HEK293 (cell line): ENCODE results near the gene MRPL36.

ENCODE experiments used
- CTCF ChIA-PET: fragments of 350-600 bp; formaldehyde crosslinking; extraction: SDS; loops from one replicate; lab custom pipeline; 2021; ENCODE audit warnings: antibody characterized with exemption; lab: Yijun Ruan, JAX
- POLR2A ChIA-PET: fragments of 300-600 bp; formaldehyde crosslinking; extraction: SDS; loops from one replicate; lab custom pipeline; 2020; ENCODE audit warnings: antibody characterized with exemption, inconsistent platforms; lab: Yijun Ruan, JAX
- H3K27ac ChIP-seq: fragments of 200-500 bp; sonication (Bioruptor generic); 2 replicates; pipeline ENCODE4 v1.5.1; 2014; ENCODE audit warnings: low read depth, low read length, control low read depth, inconsistent platforms; ENCODE audit errors: extremely low read depth
- H3K36me3 ChIP-seq, 2 experiments: fragments of 200-500 bp in 1 of 2; sonication (Bioruptor generic) in 1 of 2; 1 replicate in 1 of 2; 2 replicates in 1 of 2; pipeline ENCODE4 v1.5.1; 2014 to 2017; ENCODE audit warnings: inconsistent platforms in 2 of 2, low read length in 2 of 2; ENCODE audit not compliant: control insufficient read depth in 2 of 2, insufficient read depth in 1 of 2
- H3K4me1 ChIP-seq: fragments of 200-500 bp; sonication (Bioruptor generic); 2 replicates; pipeline ENCODE4 v1.5.1; 2014; ENCODE audit warnings: mild to moderate bottlenecking, low read length, inconsistent platforms; ENCODE audit not compliant: control insufficient read depth, insufficient read depth
- H3K4me3 ChIP-seq: 2 replicates; pipeline ENCODE4 v1.5.1; 2011; ENCODE audit warnings: low read depth, mild to moderate bottlenecking, control low read depth, low read length, moderate library complexity
- H3K9me3 ChIP-seq: fragments of 200-500 bp; sonication (Bioruptor generic); 2 replicates; pipeline ENCODE4 v1.5.1; 2014; ENCODE audit warnings: low read depth, low read length, inconsistent platforms; ENCODE audit not compliant: control insufficient read depth, insufficient read depth
- GLI4 ChIP-seq: fragments of 450-650 bp; formaldehyde crosslinking; IDR thresholded peaks from 2 replicates; pipeline ENCODE4 v1.5.1; 2016; ENCODE audit warnings: missing biosample characterization, missing genetic modification characterization
- ZFP41 ChIP-seq: fragments of 450-650 bp; formaldehyde crosslinking; IDR thresholded peaks from 2 replicates; pipeline ENCODE4 v1.5.1; 2016; ENCODE audit warnings: missing biosample characterization, missing genetic modification characterization, borderline replicate concordance
- ZNF112 ChIP-seq: fragments of 450-650 bp; formaldehyde crosslinking; IDR thresholded peaks from 2 replicates; pipeline ENCODE4 v1.5.0; 2017; ENCODE audit warnings: missing biosample characterization, missing genetic modification characterization
- ZNF2 ChIP-seq: fragments of 450-650 bp; formaldehyde crosslinking; IDR thresholded peaks from 2 replicates; pipeline ENCODE4 v1.5.1; 2016; ENCODE audit warnings: missing biosample characterization, missing genetic modification characterization
- ZNF311 ChIP-seq: fragments of 450-650 bp; formaldehyde crosslinking; IDR thresholded peaks from 2 replicates; pipeline ENCODE4 v1.5.1; 2017; ENCODE audit warnings: missing biosample characterization, missing genetic modification characterization, borderline replicate concordance
- ZNF391 ChIP-seq: fragments of 450-650 bp; formaldehyde crosslinking; IDR thresholded peaks from 2 replicates; pipeline ENCODE4 v1.5.1; 2016; ENCODE audit warnings: low read depth, missing biosample characterization, missing genetic modification characterization, borderline replicate concordance
- ZNF521 ChIP-seq: fragments of 450-650 bp; formaldehyde crosslinking; IDR thresholded peaks from 2 replicates; pipeline ENCODE4 v1.5.1; 2017; ENCODE audit warnings: missing biosample characterization, mild to moderate bottlenecking, missing genetic modification characterization
- ZNF548 ChIP-seq: fragments of 450-650 bp; formaldehyde crosslinking; IDR thresholded peaks from 2 replicates; pipeline ENCODE4 v1.5.1; 2016; ENCODE audit warnings: missing biosample characterization, missing genetic modification characterization
- ZNF670 ChIP-seq: fragments of 450-650 bp; formaldehyde crosslinking; IDR thresholded peaks from 2 replicates; pipeline ENCODE4 v1.5.1; 2016; ENCODE audit warnings: missing biosample characterization, missing genetic modification characterization, low read depth
- ZNF707 ChIP-seq: fragments of 450-650 bp; formaldehyde crosslinking; IDR thresholded peaks from 2 replicates; pipeline ENCODE4 v1.5.1; 2016; ENCODE audit warnings: missing biosample characterization, missing genetic modification characterization
- ZNF837 ChIP-seq: fragments of 450-650 bp; formaldehyde crosslinking; IDR thresholded peaks from 2 replicates; pipeline ENCODE4 v1.5.1; 2016; ENCODE audit warnings: missing biosample characterization, missing genetic modification characterization
- ZSCAN23 ChIP-seq: fragments of 450-650 bp; formaldehyde crosslinking; IDR thresholded peaks from 2 replicates; pipeline ENCODE4 v1.5.1; 2016; ENCODE audit warnings: missing biosample characterization, missing genetic modification characterization
- TF ChIP-seq, protein P1 (sequence below): fragments of 450-650 bp; formaldehyde crosslinking; IDR thresholded peaks from 2 replicates; pipeline ENCODE4 v1.5.1; 2016; ENCODE audit warnings: missing biosample characterization, missing genetic modification characterization
- TF ChIP-seq, protein P2 (sequence below): fragments of 450-650 bp; formaldehyde crosslinking; IDR thresholded peaks from 2 replicates; pipeline ENCODE4 v1.5.1; 2016; ENCODE audit warnings: missing biosample characterization, missing genetic modification characterization
- TF ChIP-seq, protein P3 (sequence below): fragments of 450-650 bp; formaldehyde crosslinking; IDR thresholded peaks from 2 replicates; pipeline ENCODE4 v1.5.1; 2016; ENCODE audit warnings: missing biosample characterization, missing genetic modification characterization
- TF ChIP-seq, protein P4 (sequence below): fragments of 450-650 bp; formaldehyde crosslinking; IDR thresholded peaks from 2 replicates; pipeline ENCODE4 v1.5.1; 2017; ENCODE audit warnings: missing biosample characterization, missing genetic modification characterization
- TF ChIP-seq, protein P5 (sequence below): fragments of 450-650 bp; formaldehyde crosslinking; IDR thresholded peaks from 2 replicates; pipeline ENCODE4 v1.5.1; 2016; ENCODE audit warnings: missing biosample characterization, missing genetic modification characterization
- TF ChIP-seq, protein P6 (sequence below): fragments of 450-650 bp; formaldehyde crosslinking; IDR thresholded peaks from 2 replicates; pipeline ENCODE4 v1.5.1; 2016; ENCODE audit warnings: missing biosample characterization, missing genetic modification characterization

Gene MRPL36

DNA sequence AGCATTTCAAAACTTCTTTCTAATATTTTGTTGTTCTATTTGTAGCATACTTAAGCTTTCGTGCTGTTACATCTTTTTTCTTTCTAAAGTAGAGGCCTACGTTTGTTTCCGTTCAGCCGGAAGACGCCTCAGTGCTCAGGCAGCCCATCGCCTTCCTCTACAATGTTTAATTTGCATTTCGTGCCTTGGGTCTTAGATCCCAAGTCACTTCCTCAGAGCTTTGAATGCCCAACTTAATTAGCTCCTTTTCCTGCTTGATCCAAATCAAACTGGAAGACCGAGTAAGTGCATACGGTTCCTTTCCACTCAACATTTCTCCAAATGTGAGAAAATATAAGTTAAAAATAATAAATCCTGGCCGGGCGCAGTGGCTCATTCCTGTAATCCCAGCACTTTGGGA lies 43.2 kb downstream of the MRPL36 start:
- POLR2A ChIA-PET: no interaction called here
- CTCF ChIA-PET: interaction anchor here (0.7 kb wide), 1 partner anchor 20 kb away, joined by 3 read pairs; no protein-coding TSS in a partner anchor

DNA sequence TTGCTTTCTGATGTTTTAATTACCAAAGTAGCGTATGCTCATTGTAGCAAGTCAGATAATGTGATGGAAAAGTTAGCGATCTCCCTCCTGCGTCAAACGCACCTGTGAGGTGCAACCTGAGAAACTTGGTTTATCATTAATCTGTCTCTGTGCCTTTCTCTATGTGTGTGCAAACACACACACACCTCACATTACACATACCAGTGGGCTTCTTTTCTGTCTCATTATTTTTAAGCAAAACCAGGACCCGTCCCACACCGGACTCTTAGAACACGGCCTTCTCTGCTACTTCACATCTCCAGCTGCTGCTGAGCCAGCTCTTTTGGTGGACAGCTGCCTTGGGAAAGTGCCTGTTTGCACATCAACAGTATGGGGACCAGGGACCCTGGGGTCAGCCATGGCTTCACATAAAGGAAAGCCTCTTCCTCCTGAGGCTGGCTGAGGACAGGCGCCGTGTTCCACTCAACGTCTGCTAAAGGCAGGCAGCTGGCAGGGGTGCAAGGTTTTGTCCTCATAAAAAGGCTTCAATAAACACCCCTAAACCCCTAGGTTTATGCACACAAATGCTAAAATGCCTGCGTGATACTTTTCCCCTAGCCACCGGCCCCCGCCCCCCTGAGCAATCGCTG lies 44.2 kb downstream of the MRPL36 start:
- H3K4me1 ChIP-seq: no peaks in the 10 kb centered on the region
- no peaks in the 10 kb centered on the region for H3K36me3 ChIP-seq
- CTCF ChIA-PET: interaction anchor here (0.6 kb wide), 1 partner anchor 110 kb away, joined by 3 read pairs; no protein-coding TSS in a partner anchor
- H3K4me3 ChIP-seq: no peak overlapping the region
- POLR2A ChIA-PET: no interaction called here
- TF ChIP-seq, protein P1, sequence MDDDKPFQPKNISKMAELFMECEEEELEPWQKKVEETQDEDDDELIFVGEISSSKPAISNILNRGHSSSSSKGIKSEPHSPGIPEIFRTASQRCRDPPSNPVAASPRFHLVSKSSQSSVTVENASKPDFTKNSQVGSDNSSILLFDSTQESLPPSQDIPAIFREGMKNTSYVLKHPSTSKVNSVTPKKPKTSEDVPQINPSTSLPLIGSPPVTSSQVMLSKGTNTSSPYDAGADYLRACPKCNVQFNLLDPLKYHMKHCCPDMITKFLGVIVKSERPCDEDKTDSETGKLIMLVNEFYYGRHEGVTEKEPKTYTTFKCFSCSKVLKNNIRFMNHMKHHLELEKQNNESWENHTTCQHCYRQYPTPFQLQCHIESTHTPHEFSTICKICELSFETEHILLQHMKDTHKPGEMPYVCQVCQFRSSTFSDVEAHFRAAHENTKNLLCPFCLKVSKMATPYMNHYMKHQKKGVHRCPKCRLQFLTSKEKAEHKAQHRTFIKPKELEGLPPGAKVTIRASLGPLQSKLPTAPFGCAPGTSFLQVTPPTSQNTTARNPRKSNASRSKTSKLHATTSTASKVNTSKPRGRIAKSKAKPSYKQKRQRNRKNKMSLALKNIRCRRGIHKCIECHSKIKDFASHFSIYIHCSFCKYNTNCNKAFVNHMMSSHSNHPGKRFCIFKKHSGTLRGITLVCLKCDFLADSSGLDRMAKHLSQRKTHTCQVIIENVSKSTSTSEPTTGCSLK (tag by site-specific recombination): no peak
- TF ChIP-seq, protein P2, sequence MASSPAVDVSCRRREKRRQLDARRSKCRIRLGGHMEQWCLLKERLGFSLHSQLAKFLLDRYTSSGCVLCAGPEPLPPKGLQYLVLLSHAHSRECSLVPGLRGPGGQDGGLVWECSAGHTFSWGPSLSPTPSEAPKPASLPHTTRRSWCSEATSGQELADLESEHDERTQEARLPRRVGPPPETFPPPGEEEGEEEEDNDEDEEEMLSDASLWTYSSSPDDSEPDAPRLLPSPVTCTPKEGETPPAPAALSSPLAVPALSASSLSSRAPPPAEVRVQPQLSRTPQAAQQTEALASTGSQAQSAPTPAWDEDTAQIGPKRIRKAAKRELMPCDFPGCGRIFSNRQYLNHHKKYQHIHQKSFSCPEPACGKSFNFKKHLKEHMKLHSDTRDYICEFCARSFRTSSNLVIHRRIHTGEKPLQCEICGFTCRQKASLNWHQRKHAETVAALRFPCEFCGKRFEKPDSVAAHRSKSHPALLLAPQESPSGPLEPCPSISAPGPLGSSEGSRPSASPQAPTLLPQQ (tag by site-specific recombination): no peak
- TF ChIP-seq ZNF837 (tag by site-specific recombination) (no peak), ZNF670 (tag by site-specific recombination) (no peak), ZSCAN23 (no peak), ZNF112 (tag by site-specific recombination) (no peak), ZNF707 (no peak), ZNF548 (no peak), ZFP41 (no peak), GLI4 (tag by site-specific recombination) (no peak), ZNF391 (no peak), ZNF521 (tag by site-specific recombination) (no peak), ZNF2 (no peak)
- TF ChIP-seq, protein P3, sequence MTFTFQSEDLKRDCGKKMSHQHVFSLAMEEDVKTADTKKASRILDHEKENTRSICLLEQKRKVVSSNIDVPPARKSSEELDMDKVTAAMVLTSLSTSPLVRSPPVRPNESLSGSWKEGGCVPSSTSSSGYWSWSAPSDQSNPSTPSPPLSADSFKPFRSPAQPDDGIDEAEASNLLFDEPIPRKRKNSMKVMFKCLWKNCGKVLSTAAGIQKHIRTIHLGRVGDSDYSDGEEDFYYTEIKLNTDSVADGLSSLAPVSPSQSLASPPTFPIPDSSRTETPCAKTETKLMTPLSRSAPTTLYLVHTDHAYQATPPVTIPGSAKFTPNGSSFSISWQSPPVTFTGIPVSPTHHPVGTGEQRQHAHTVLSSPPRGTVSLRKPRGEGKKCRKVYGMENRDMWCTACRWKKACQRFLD (tag by site-specific recombination): no peak
- TF ChIP-seq, protein P4, sequence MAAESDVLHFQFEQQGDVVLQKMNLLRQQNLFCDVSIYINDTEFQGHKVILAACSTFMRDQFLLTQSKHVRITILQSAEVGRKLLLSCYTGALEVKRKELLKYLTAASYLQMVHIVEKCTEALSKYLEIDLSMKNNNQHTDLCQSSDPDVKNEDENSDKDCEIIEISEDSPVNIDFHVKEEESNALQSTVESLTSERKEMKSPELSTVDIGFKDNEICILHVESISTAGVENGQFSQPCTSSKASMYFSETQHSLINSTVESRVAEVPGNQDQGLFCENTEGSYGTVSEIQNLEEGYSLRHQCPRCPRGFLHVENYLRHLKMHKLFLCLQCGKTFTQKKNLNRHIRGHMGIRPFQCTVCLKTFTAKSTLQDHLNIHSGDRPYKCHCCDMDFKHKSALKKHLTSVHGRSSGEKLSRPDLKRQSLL (tag by site-specific recombination): no peak
- TF ChIP-seq, protein P5, sequence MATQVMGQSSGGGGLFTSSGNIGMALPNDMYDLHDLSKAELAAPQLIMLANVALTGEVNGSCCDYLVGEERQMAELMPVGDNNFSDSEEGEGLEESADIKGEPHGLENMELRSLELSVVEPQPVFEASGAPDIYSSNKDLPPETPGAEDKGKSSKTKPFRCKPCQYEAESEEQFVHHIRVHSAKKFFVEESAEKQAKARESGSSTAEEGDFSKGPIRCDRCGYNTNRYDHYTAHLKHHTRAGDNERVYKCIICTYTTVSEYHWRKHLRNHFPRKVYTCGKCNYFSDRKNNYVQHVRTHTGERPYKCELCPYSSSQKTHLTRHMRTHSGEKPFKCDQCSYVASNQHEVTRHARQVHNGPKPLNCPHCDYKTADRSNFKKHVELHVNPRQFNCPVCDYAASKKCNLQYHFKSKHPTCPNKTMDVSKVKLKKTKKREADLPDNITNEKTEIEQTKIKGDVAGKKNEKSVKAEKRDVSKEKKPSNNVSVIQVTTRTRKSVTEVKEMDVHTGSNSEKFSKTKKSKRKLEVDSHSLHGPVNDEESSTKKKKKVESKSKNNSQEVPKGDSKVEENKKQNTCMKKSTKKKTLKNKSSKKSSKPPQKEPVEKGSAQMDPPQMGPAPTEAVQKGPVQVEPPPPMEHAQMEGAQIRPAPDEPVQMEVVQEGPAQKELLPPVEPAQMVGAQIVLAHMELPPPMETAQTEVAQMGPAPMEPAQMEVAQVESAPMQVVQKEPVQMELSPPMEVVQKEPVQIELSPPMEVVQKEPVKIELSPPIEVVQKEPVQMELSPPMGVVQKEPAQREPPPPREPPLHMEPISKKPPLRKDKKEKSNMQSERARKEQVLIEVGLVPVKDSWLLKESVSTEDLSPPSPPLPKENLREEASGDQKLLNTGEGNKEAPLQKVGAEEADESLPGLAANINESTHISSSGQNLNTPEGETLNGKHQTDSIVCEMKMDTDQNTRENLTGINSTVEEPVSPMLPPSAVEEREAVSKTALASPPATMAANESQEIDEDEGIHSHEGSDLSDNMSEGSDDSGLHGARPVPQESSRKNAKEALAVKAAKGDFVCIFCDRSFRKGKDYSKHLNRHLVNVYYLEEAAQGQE: no peak
- TF ChIP-seq, protein P6, sequence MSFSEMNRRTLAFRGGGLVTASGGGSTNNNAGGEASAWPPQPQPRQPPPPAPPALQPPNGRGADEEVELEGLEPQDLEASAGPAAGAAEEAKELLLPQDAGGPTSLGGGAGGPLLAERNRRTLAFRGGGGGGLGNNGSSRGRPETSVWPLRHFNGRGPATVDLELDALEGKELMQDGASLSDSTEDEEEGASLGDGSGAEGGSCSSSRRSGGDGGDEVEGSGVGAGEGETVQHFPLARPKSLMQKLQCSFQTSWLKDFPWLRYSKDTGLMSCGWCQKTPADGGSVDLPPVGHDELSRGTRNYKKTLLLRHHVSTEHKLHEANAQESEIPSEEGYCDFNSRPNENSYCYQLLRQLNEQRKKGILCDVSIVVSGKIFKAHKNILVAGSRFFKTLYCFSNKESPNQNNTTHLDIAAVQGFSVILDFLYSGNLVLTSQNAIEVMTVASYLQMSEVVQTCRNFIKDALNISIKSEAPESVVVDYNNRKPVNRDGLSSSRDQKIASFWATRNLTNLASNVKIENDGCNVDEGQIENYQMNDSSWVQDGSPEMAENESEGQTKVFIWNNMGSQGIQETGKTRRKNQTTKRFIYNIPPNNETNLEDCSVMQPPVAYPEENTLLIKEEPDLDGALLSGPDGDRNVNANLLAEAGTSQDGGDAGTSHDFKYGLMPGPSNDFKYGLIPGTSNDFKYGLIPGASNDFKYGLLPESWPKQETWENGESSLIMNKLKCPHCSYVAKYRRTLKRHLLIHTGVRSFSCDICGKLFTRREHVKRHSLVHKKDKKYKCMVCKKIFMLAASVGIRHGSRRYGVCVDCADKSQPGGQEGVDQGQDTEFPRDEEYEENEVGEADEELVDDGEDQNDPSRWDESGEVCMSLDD (tag by site-specific recombination): no peak
- TF ChIP-seq, all 188 proteins: peak for 0
- H3K27ac ChIP-seq: no peak overlapping the region
- H3K9me3 ChIP-seq: no peaks in the 10 kb centered on the region

More for the DNA sequence above, 43.2 kb downstream of the MRPL36 start:
- no peaks in the 10 kb centered on the region for H3K4me1 ChIP-seq
- no peak for TF ChIP-seq ZNF311 (tag by site-specific recombination)
- TF ChIP-seq, all 188 proteins: peak for 0
- H3K4me3 ChIP-seq: no peak overlapping the region
- no peaks in the 10 kb centered on the region for H3K9me3 ChIP-seq
- no peaks in the 10 kb centered on the region for H3K36me3 ChIP-seq
- no peak overlapping the region for H3K27ac ChIP-seq
